Activated T-cell treated with anti-CD3 and anti-CD28 coated beads for 1 hour (primary cell): ENCODE measurements around the gene ZNF771.
"Not testable (repeated sequence)": the region's sequence is repeated elsewhere in the genome, so short reads cannot be mapped to it uniquely, and the experiment has no call there.

Source experiments
- DNase-seq: peaks from one replicate; pipeline ENCODE4 v3.0.0-alpha.2; 2020; ENCODE audit warnings: low read depth

The ZNF771 gene

DNA sequence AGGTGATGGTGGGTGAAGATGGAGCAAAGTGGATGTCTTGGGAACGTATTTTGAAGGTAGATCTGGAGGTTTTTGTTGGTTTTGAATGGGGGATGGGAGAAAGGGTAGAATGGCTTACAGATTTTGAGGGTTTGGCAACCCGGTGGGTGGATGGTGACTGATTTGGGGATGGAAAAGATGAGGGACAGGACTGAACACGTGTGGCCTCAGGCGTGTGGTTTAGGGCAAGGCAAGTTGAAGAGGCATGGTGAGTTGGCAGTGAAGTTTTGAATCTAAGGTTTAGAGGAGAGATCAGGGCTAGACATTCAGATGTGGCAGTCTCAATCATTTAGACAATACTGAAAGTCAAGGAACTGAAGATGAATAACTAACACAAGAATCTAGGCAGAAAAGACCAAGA lies 27.4 kb downstream of the ZNF771 start:
- DNase-seq = no peak

DNA sequence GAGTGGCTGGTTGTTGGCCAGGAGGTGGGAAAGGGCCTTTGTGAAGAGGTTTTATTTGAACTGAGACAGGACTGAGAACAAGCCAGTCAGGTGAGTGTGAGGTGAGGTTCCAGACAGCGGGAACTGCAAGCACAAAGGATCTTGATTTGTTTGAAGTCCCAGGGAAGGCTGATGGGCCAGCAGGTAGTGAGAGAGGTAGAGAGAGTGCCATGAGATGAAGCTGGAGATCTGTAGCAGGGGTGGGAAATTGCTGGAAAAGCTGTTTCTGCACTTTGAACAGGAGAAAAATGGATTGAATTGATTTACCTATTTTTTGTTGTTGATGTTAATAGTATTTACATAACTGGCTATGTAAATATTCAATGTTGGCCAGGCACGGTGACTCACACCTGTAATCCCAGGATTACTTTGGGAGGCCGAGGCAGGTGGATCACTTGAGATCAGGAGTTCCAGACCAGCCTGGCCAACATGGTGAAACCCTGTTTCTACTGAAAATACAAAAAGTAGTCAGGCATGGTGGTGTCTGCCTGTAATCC lies 30.2 kb downstream of the ZNF771 start:
- DNase-seq = no peak

DNA sequence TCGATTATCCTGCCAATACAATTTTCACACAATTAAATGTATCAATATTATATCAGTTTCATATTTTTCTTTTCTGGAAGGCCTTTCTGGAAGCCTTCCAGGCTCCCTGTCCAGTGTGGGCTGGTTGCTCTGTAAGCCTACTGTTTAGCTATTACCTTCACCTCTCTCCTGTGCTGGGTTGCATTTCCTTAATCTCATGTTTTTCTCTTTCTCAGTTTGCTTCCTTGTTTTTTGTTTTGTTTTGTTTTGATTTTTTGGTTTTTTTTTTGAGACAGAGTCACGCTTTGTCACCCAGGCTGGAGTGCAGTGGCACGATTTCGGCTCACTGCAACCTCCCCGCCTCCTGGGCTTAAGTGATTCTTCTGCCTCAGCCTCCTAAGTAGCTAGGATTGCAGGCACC lies 31.4 kb downstream of the ZNF771 start:
- DNase-seq = no peak

DNA sequence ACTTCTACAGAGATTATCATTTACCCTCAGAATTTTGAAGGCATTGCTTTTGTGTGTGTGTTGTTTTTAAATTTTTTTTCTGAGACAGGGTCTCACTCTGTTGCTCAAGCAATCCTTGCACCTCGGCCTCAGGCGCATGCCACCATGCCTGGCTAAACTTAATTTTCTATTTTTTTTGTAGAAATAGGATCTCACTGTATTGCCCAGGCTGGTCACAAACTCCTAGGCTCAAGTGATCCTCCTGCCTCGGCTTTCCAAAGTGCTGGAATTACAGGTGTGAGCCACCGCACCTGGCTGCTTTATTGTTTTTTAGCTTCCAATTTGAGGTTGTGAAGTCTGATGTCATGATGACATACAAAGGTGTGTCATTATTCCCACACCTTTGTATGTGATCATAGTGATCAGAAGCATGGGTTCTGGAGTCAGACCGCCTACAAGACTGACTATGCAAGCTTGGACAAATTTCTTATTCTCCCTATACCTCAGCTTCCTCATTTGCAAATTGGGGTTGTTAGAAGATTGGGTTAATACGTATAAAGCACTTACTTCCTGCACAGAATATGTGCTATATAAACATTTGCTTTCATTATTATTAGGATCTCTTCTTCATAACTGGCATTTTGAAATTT lies 32.4 kb downstream of the ZNF771 start:
- DNase-seq = no peak

DNA sequence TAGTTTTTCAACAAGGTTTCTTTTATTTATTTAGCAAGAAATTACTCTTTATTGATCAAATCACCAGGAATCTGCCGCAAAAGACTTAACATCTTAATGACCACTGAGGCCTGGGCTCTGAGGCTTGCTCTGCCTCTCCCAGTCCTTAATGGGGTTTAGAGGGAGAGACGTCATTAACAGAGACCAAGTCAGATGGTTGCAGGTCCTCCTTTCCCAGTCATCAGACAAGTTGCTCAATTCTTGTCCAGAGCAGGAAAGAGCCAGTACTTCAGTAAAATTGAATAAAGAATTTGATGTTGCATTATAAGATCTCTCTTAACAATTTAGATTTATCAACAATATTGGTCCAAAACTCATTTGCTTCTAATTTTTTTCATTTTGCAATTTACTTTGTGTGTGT lies 36.2 kb downstream of the ZNF771 start:
- no peak for DNase-seq

DNA sequence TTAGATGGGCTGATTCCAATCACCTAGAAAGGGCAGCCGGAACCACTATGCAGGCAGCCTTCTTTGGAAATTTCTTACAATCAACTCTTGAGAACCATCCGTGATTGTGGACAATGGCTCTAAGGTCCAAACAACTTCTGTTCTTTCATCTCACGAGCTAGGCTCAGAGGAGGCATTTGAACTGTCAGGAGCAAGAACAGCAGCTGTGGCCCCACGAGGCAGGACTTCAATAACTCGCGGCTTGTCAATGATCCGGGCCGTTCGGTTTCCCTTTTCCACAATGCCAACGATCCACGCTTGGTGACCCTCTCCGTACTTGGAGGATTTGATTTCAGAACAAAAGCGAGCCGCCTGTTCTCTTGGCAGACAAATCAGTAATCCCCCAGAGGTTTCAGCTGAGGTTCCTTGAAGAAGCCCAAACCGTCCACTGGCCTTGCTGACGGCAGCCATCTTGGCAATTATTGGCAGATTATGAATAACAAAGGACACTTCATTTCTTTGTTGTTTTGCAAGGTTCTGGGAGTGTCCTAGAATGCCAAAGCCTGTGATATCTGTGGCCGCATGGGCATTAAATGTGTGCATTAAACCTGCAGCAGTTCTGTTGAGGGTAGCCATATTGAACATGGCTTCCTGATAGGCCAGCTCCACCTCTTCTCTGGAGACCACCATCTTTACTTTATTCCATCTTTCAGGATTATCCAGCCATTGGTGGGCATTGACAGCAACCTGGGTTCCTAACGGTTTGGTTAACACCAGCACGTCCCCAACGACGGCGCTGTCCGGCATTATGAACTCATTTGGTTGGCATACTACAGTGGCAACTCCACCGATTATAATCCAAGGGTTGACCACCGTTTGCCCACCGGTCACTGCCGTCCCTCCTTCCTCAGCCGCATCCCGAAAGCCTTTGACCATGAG lies 37.1 kb downstream of the ZNF771 start:
- DNase-seq = no peak

DNA sequence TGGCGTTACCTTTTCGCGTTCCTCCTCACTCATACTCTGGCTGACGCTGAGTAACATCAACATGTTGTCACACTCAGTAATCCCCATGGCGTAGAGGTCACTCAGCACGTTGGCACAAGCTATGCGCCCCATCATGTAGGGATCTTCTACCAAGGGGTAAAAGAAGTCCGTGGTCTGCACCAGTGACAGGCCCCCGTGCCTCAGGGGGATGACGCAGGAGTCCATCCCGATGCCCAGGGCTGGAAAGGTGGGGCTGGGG lies 37.7 kb downstream of the ZNF771 start:
- DNase-seq = no peak

DNA sequence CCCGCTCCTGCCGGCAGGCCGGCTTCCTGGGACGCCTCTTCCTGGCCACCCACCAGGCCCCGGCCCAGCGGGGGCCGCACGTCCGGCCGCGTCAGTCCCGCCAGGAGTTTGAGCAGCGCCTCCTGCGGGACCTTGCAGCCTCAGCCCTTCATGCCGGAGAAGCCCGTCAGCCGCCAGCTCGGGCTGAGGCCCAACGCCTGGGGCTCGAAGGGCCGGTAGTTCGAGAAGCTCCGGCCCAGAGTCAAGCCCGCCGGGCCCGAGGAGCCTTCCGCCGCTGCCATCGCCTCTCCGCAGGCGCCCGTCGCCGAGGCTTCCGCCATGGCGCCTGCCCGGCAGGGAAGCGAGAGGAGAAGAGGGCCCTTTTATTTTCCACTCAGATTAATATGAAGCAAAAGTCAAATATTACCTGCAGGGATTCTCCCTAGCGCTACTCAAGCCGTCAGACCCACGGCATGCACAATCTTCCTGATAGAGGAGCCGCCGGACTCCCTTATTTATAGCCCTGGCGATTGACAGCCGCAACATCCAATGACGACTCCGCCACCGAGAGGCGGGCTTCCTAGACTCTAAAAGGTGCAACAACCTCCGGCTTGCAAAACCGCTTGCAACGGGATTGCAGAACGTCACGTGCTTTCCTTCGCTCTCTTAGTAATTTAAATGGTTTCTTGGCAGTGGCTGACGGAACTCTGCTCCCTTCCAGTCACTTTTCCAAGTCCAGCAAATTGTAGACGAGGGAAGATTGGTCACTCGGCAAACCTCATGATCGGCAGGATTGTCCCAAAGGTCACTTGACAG lies 38.2 kb downstream of the ZNF771 start, which contains the start of gene SEPHS2:
Gene SEPHS2 (minus strand): TSS at position 467 of the 795 bp plus-strand sequence. CDS start 147 bp downstream, at position 320.
- DNase-seq = peak; percentile 93

DNA sequence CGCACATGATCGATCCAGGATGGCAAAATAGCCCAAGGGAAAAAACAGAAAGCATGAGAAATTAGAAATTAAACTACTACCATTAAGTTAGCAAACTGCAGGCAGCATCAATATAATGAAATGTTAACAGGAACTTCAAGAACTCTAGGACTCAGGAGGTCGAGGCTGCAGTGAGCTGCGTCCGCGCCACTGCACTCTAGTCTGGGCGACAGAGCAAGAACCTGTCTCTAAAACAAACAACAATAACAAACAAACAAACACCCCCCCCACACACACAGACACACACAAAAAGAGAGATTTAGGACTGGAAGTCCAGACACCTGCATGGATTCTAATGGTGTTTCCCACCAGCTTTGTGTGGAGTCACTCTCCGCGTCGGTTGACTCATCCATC lies 38.8 kb downstream of the ZNF771 start:
- DNase-seq = no peak

DNA sequence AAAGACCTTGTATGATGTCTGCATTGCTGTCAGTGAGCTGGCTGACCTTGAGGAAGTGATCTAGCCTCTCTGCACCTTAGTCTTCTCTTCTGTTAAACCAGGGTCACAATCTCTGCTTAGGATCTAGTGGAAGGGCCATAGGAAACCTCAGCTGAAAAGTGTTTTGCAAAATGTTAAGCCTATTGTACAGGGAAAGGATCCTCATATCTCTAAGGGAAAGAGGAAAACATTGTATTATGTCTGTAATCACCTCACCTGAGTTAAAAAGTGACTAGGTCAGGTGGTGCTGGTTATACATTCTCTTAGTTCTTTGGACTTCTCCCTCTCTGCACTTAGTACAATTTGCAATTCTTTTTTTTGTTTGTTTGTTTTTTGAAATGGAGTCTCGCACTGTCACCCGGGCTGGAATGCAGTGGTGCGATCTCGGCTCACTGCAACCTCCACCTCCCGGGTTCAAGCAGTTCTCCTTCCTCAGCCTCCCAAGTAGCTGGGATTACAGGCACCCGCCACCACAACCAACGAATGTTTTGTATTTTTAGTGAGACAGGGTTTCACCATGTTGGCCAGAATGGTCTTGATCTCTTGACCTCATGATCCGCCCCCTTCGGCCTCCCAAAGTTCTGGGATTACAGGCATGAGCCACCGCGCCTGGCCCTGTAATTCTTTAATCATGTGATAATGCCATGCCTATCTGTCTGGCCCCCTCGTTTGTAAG lies 40.3 kb downstream of the ZNF771 start:
- DNase-seq = no peak

DNA sequence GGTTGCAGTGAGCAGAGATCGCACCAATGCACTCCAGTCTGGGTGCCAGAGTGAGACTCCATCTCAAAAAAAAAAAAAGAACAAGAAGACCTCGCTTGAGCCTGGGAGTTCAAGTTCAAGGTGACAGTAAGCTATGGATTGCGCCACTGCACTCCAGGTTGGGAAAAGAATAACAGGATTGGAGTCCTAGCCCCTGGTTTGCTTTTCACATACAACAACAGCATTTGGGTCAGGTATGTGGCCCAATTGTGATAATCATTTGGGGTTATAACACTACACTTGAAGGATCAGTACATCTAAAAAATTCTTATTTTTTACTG lies 41.7 kb downstream of the ZNF771 start:
- no peak for DNase-seq

DNA sequence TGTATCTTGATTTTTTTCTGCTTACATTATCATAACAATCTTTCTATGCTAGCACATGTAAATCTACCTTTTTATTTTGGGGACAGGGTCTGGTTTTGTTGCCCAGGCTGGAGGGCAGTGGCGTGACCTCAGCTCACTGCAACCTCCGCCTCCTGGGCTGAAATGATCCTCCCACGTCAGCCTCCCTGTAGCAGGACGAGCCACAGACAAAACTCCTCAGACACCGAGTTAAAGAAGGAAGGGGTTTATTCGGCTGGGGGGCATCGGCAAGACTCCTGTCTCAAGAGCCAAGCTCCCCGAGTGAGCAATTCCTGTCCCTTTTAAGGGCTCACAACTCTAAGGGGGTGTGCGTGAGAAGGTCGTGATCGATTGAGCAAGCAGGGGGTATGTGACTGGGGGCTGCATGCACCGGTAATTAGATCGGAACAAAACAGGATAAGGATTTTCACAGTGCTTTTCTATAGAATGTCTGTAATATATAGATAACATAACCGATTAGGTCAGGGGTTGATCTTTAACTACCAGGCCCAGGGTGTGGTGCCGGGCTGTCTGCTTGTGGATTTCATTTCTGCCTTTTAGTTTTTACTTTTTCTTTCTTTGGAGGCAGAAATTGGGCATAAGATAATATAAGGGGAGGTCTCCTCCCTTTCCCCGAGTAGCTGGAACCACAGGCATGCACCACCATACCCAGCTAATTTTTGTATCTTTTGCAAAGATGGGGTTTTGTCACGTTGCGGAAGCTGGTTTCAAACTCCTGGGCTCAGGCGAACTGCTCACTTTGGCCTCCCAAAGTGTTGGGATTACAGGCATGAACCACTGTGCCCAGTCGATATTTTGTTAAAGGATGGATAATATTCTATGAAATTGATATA lies 45.5 kb downstream of the ZNF771 start:
- DNase-seq = not testable (repeated sequence)

DNA sequence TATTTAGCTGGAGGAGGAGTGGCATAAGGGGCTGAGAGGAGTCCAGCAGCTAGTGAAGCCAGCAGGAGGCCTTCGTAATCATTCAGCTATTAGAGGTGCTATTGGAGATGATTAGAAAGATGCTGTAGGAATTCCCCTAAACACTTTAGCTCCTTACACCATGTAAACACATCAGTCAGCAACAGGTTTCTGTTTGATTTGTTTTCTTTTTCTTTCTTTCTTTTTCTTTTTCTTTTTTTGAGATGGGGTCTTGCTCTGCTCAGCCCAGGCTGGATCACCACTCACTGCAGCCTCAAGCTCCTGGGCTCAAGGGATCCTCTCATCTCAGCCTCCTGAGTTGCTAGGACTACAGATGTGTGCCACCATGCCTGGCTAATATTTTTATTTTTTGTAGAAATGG lies 48.9 kb downstream of the ZNF771 start:
- DNase-seq = no peak

DNA sequence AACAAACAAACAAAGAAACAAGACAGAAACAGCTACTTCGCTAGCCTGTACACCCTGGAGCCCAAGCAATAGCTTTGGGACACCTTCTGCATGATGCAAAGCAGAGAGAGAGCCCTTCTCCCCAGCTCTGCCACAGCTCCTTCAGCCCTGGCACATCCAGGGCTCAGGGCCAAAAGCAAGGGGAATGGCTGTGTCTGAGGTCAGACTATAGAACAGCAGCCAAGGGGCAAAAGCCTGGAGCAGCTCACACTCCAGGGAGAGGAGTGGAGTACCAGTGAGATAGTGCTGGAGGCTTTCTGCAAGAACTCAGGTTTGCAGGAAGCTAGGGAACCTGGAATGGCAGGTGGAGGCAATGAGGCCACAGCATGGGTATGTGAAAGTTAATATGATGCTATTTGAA lies 49.9 kb downstream of the ZNF771 start:
- DNase-seq = no peak

DNA sequence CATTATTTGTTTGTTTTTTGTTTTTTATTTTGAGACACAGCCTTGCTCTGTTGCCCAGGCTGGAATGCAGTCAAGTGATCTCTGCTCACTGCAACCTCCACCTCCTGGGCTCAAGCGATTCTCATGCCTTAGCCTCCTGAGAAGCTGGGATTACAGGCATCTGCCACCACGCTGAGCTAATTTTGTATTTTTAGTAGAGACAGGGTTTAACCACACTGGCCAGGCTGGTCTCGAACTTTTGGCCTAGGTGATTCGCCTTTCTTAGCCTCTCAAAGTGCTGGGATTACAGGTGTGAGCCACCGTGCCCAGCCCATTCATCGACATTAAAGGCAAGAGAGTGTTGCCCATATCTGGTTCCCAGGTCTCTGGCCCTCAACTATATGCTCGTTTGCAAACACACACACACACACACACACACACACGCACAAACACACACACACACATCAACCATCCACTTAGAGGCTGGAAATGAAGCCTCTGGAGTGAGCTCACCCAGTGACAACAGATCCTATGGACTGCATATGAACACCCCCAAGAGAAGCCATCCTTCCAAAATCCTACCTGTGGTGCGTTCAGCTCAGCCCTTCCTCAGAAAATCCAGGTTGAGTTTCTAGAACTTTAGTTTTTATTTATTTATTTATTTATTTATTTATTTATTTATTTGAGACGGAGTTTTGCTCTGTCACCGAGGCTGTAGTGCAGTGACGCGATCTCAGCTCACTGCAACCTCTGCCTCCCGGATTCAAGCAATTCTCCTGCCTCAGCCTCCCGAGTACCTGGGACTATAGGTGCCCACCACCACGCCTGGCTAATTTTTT lies 50.5 kb downstream of the ZNF771 start:
- no peak for DNase-seq

DNA sequence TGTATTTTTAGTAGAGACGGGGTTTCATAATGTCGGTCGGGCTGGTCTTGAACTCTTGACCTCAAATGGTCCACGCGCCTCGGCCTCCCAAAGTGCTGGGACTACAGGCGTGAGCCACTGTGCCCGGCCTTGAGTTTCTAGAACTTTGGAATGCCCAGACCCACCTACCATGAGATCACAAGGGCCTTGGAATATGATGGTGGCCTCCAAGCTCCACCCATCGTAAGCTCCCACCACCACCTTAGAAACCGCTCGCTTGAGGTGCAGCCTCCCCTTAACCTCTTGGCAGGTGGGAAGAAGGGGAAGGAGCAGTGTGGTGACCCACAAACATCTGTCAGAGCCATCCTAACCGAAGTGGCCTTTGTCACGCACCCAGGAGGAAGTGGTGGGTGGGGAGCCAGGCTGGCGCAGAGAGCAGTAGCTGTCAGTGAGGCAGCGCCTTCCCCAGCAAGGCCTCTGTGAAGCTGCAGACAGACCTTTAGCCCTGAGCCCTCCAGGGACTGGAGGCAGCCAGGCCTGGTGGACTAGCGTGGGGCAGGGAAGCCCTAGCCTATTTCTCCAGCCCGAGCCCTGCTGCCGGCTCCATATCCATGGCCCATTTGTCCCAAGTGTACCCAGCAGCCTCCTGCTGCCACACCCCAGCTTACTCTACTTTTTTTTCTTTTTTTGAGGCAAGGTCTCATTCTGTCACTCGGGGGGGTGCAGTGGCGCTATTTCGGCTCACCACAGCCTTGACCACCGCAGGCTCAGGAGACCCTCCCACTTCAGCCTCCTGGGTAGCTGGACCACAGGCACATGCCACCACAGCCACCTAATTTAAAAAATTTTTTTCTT lies 51.4 kb downstream of the ZNF771 start:
- peak; percentile 60 for DNase-seq

DNA sequence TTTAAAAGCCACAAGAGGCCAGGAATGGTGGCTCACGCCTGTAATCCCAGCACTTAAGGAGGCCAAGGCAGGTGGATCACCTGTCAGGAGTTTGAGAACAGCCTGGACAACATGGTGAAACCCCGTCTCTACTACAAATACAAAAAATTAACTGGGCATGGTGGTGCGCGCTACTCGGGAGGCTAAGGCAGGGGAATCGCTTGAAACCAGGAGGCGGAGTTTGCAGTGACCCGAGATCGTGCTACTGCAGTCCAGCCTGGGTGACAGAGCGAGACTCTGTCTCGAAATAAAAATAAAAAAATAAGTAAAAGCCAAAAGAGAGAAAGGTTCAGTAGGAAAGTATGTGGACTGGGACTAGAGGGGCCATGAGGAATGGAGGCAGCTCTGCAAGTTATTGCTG lies 52.0 kb downstream of the ZNF771 start:
- no peak for DNase-seq

DNA sequence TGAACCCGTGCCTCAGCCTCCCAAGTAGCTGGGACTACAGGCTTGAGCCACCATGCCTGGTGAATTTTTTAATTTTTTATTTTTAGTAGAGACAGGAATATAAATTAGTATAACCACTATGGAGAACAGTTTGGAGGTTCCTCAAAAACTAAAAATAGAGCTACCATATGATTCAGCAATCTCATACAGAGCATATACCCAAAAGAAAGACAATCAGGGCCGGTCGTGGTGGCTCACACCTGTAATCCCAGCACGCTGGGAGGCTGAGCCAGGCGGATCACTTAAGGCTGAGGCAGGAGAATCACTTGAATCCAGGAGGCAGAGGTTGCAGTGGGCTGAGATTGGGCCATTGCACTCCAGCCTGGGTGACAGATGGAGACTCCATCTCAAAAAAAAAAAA lies 54.0 kb downstream of the ZNF771 start:
- DNase-seq = not testable (repeated sequence)

DNA sequence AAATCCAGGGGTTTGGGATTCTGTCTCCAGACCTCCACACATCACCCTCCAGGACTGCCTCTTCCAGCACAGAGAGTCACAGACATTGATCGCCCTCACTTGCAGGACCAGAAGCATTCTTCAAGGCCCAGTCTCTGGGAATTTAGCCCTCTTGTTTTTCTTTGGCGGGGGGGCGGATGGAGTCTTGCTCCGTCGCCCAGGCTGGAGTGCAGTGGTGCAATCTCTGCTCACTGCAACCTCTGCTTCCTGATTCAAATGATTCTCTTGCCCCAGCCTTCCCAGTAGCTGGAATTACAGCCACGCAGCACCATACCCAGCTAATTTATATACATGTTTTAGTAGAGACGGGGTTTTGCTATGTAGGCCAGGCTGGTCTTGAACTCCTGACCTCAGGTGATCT lies 56.7 kb downstream of the ZNF771 start:
- no peak for DNase-seq
